Spleen (tissue), 11 donors: ENCODE data around the gene UBE2V1. TPM values are rescaled to one million over a fixed set of nuclear protein-coding genes. Genes with fewer than 3 reads are reported as not detected.

Experiments
- DNase-seq: peaks from one replicate; pipeline ENCODE4 v3.0.0-alpha.2; 2020
- H3K27ac ChIP-seq, 8 donors: fragments of 200-600 bp; sonication (generic) in 7 of 8; 1 replicate in 4 of 8; 2 replicates in 4 of 8; pipeline versions ENCODE4 v1.5.0 to v1.8.0; 2016 to 2021; ENCODE audit warnings: inconsistent platforms in 4 of 8, mild to moderate bottlenecking in 4 of 8, moderate library complexity in 1 of 8
- H3K27me3 ChIP-seq, 7 donors: fragments of 200-600 bp; sonication (generic) in 6 of 7; replicated peaks in 1 of 7; 1 replicate in 4 of 7; 2 replicates in 3 of 7; pipeline versions ENCODE4 v1.5.0 to v1.8.0; 2016 to 2021; ENCODE audit warnings: inconsistent platforms in 3 of 7, mild to moderate bottlenecking in 1 of 7
- H3K36me3 ChIP-seq, 6 donors: fragments of 200-600 bp; sonication (generic) in 5 of 6; 1 replicate in 4 of 6; 2 replicates in 2 of 6; pipeline versions ENCODE4 v1.5.0 to v1.8.0; 2016 to 2021; ENCODE audit warnings: inconsistent platforms in 2 of 6
- H3K4me1 ChIP-seq, 6 donors: fragments of 200-600 bp; sonication (generic) in 5 of 6; 1 replicate in 3 of 6; 2 replicates in 3 of 6; pipeline versions ENCODE4 v1.5.0 to v1.8.0; 2016 to 2021; ENCODE audit warnings: inconsistent platforms in 3 of 6
- H3K4me3 ChIP-seq, 8 donors: fragments of 200-600 bp; sonication (generic) in 7 of 8; 1 replicate in 4 of 8; 2 replicates in 4 of 8; pipeline versions ENCODE4 v1.5.0 to v1.8.0; 2016 to 2021; ENCODE audit warnings: inconsistent platforms in 4 of 8, mild to moderate bottlenecking in 4 of 8, moderate library complexity in 2 of 8
- H3K9me3 ChIP-seq, 8 donors: fragments of 200-600 bp; sonication (generic) in 7 of 8; 1 replicate in 4 of 8; 2 replicates in 4 of 8; pipeline versions ENCODE4 v1.5.0 to v1.8.0; 2016 to 2021; ENCODE audit warnings: inconsistent platforms in 4 of 8
- CTCF ChIP-seq, 11 experiments: fragments of 200-600 bp in 7 of 11; fragments of 450-650 bp in 4 of 11; sonication (generic) in 4 of 11; IDR thresholded peaks in 8 of 11; conservative IDR thresholded peaks in 3 of 11; 1 replicate in 7 of 11; 2 replicates in 4 of 11; pipeline versions ENCODE4 v1.4.0 to v1.8.0; 2016 to 2021; ENCODE audit warnings: antibody characterized with exemption in 11 of 11, inconsistent platforms in 4 of 11, mild to moderate bottlenecking in 1 of 11
- POLR2A ChIP-seq, 3 donors: fragments of 450-650 bp; IDR thresholded peaks; one replicate each; pipeline ENCODE4 v1.5.1; 2017; ENCODE audit warnings: antibody characterized with exemption in 3 of 3, mild to moderate bottlenecking in 1 of 3
- POLR2AphosphoS5 ChIP-seq, 3 donors: sonication (generic); formaldehyde crosslinking; IDR thresholded peaks; one replicate each; pipeline ENCODE4 v1.5.1; 2017; ENCODE audit warnings: antibody characterized with exemption in 3 of 3
- WGBS, 5 donors: extraction: QIAGEN DNeasy Blood & Tissue Kit in 3 of 5; methylation state at CpG; one replicate each; pipeline versions ENCODE4 v1.1.5 to v1.1.7; 2013 to 2018; 5-methylcytosine and 5-hydroxymethylcytosine counted together
- intact Hi-C: fragments of 100-400 bp; cut with DNase I; formaldehyde crosslinking; loops from one replicate; pipeline ENCODE4 v1.15.0; 2023; ENCODE audit warnings: low total_unique reads
- polyA plus RNA-seq, 3 donors: library from polyadenylated mRNA; stranded (reverse); fragments of 200-250 nt; gene quantifications; one replicate each; pipeline ENCODE4 v1.2.1, GENCODE V29; 2013
- total RNA-seq, 7 donors: library from RNA; depleted of rRNA in 3 of 7; stranded (reverse); fragments of >200 nt in 3 of 7; fragmentation: NEBNext Ultra II Directional in 4 of 7; extraction: Animal tissue kit (Norgen Biotek cat#: 25700) in 4 of 7; gene quantifications; one replicate each; pipeline versions ENCODE4 v1.1.0 to v1.2.1, GENCODE V29; 2016 to 2021
- donor health status: healthy with polysubstance abuse.
- donor health status: DM: no; HTN: no; CAD: no; lungs with moderate emphysema.
- donor health status: DM: no; HTN: no; CAD: no.
- donor health status: Bipolar disorder and iron deficiency.
- donor health status: healthy.
- donor health status: DM: no; HTN: no; CAD: no.
- donor health status: DM: yes; HTN: yes; CAD: no.

The UBE2V1 gene
- total and polyA plus RNA-seq, 10 donors: 62.3 to 140 (median 122) TPM

- H3K27ac ChIP-seq: no peak overlapping the region
These were observed 16.9 kb upstream of the UBE2V1 start for GRCh38 chr20:50129662-50130355.

GRCh38 chr20:50128520-50128905 lies 15.6 kb upstream of the UBE2V1 start:
- intact Hi-C loops: no loop called here
- no peak overlapping the region for H3K4me3 ChIP-seq
- H3K36me3 ChIP-seq: peaks cover 3 to 100% (median 76%) of the 10 kb centered on the region in 6 donors
- H3K27me3 ChIP-seq: no peaks in the 10 kb centered on the region
- no peak for DNase-seq
- WGBS, 5 donors: 90 to 97% (median 94%) methylated on average over 8 of the region's 8 CpGs
- TF ChIP-seq POLR2AphosphoS5 (IDR thresholded peaks at IDR 0.05): no peak
- no peak for TF ChIP-seq POLR2A (IDR thresholded peaks at IDR 0.05)
- no peak for TF ChIP-seq CTCF (IDR thresholded peaks at IDR 0.05 in 8 of 11, conservative IDR thresholded peaks at IDR 0.05 in 3 of 11)
- peaks cover 0 to 12% (median 2%) of the 10 kb centered on the region in 6 donors for H3K4me1 ChIP-seq
- no peak overlapping the region for H3K27ac ChIP-seq
- H3K9me3 ChIP-seq: no peaks in the 10 kb centered on the region

More at GRCh38 chr20:50129662-50130355, 16.9 kb upstream of the UBE2V1 start:
- intact Hi-C loops: no loop called here
- Histone ChIP-seq H3K27me3 (no peaks in the 10 kb centered on the region), H3K4me1 (peaks cover 0 to 19% (median 4%) of the 10 kb centered on the region in 6 donors), H3K4me3 (no peak overlapping the region), H3K9me3 (no peaks in the 10 kb centered on the region), H3K36me3 (peaks cover 3 to 100% (median 67%) of the 10 kb centered on the region in 6 donors)
- TF ChIP-seq CTCF (IDR thresholded peaks at IDR 0.05 in 8 of 11, conservative IDR thresholded peaks at IDR 0.05 in 3 of 11) (no peak), POLR2AphosphoS5 (IDR thresholded peaks at IDR 0.05) (no peak), POLR2A (IDR thresholded peaks at IDR 0.05) (no peak)
- 92 to 97% (median 94%) methylated on average over 10 to 13 of the region's 13 CpGs for WGBS, 5 donors
- no peak for DNase-seq

DNA sequence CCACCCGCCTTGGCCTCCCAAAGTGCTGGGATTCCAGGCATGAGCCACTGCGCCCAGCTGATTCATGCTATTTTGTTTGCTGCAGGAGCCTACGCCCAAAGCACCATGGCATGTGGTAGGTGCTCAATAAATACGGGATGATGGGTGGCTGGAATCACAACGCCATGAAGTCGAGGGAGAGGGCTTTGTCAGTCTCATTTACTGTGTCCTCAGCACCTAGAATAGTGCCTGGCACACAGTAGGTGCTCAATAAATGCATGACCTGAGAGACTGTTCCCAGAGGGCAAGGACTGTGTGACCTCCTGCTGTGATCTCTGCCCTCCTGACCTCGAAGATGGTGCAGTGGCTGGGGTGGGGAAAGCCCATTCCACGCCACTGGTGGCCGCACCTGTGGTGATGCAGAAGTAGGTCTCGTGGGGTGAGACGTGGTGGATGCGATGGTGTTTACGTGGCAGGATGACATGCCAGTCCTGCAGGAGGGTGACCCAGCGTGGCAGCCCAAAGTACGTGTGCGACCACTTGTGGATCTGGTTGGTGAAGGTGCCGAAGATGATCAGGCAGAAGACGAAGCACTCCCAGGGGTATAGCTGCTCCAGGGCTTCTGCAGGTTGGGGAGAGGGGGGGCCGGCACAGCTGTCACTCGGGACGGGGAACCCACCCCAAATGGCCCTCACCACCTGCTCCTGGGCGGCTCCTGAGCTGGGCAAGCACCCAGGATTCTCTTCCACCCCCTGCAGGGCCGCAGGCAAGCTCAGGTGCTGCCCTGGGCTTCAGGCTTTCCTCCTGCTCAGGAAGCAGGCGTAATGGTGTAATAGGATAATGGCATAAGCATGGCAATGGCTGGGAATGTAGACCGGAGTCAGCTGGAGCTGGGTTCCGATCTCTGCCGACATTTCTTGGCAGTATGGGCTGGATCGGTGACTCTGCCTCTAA lies 14.9 kb upstream of the UBE2V1 start:
- no peak overlapping the region for H3K27ac ChIP-seq
- intact Hi-C loops: no loop called here
- H3K4me1 ChIP-seq: peaks cover 0 to 6% (median 0%) of the 10 kb centered on the region in 6 donors
- no peak for DNase-seq
- H3K9me3 ChIP-seq: no peaks in the 10 kb centered on the region
- H3K27me3 ChIP-seq: no peaks in the 10 kb centered on the region
- H3K36me3 ChIP-seq: peaks cover 3 to 100% (median 72%) of the 10 kb centered on the region in 6 donors
- TF ChIP-seq POLR2AphosphoS5 (IDR thresholded peaks at IDR 0.05): peak in 2 of 3 donors; percentile 10 to 39
- no peak for TF ChIP-seq CTCF (IDR thresholded peaks at IDR 0.05 in 8 of 11, conservative IDR thresholded peaks at IDR 0.05 in 3 of 11)
- H3K4me3 ChIP-seq: no peak overlapping the region
- WGBS, 5 donors: 93 to 97% (median 95%) methylated on average over 24 to 28 of the region's 28 CpGs

GRCh38 chr20:50126662-50127061 lies 13.7 kb upstream of the UBE2V1 start:
- no peaks in the 10 kb centered on the region for H3K9me3 ChIP-seq
- intact Hi-C loops: no loop called here
- DNase-seq: peak; percentile 40

More at GRCh38 chr20:50126662-50127061, 13.7 kb upstream of the UBE2V1 start:
- Histone ChIP-seq H3K36me3 (peaks cover 3 to 97% (median 70%) of the 10 kb centered on the region in 6 donors), H3K4me1 (peaks cover 0 to 5% (median 0%) of the 10 kb centered on the region in 6 donors), H3K4me3 (no peak overlapping the region), H3K27me3 (no peaks in the 10 kb centered on the region), H3K27ac (peak overlapping the region in 1 of 8 donors; percentile 42)
- 71 to 79% (median 77%) methylated on average over 4 of the region's 4 CpGs for WGBS, 5 donors
- TF ChIP-seq POLR2AphosphoS5 (IDR thresholded peaks at IDR 0.05): no peak
- TF ChIP-seq POLR2A (IDR thresholded peaks at IDR 0.05): no peak
- TF ChIP-seq CTCF (IDR thresholded peaks at IDR 0.05 in 8 of 11, conservative IDR thresholded peaks at IDR 0.05 in 3 of 11): no peak
